Prostate gland (tissue), 2 donors: Measurements from ENCODE around the gene FARS2. TPM values are rescaled to one million over a fixed set of nuclear protein-coding genes. Genes with fewer than 3 reads are reported as not detected.

Source experiments
- DNase-seq: peaks from one replicate; pipeline ENCODE4 v3.0.0-alpha.2; 2019; ENCODE audit warnings: low spot score
- H3K27ac ChIP-seq, 2 donors: fragments of 200-600 bp; sonication (generic); 2 replicates each; pipeline ENCODE4 v1.5.1; 2017 to 2019
- H3K27me3 ChIP-seq: fragments of 200-600 bp; sonication (generic); replicated peaks from 2 replicates; pipeline ENCODE4 v1.5.1; 2019; ENCODE audit not compliant: insufficient read depth
- H3K36me3 ChIP-seq, 2 donors: fragments of 200-600 bp; sonication (generic); 1 replicate in 1 of 2; 2 replicates in 1 of 2; pipeline versions ENCODE4 v1.5.1 to v1.8.1; 2017 to 2019
- H3K4me1 ChIP-seq: fragments of 200-600 bp; sonication (generic); replicated peaks from 2 replicates; pipeline ENCODE4 v1.5.1; 2019
- H3K4me3 ChIP-seq, 2 donors: fragments of 200-600 bp; sonication (generic); 2 replicates each; pipeline ENCODE4 v1.5.1; 2017 to 2019
- H3K9me3 ChIP-seq: fragments of 200-600 bp; sonication (generic); 2 replicates; pipeline ENCODE4 v1.5.1; 2017
- CTCF ChIP-seq, 4 experiments: fragments of 200-600 bp in 2 of 4; fragments of 450-650 bp in 2 of 4; sonication (generic) in 2 of 4; IDR thresholded peaks; 1 replicate in 3 of 4; 2 replicates in 1 of 4; pipeline ENCODE4 v1.5.1; 2016 to 2019; ENCODE audit warnings: antibody characterized with exemption in 4 of 4, mild to moderate bottlenecking in 2 of 4, moderate library complexity in 2 of 4
- POLR2A ChIP-seq: fragments of 450-650 bp; IDR thresholded peaks from one replicate; pipeline ENCODE4 v1.6.1; 2016; ENCODE audit warnings: antibody characterized with exemption, mild to moderate bottlenecking
- POLR2AphosphoS5 ChIP-seq: sonication (generic); formaldehyde crosslinking; IDR thresholded peaks from one replicate; pipeline ENCODE4 v1.6.1; 2017; ENCODE audit warnings: antibody characterized with exemption
- WGBS: methylation state at CpG from one replicate; pipeline ENCODE4 v1.1.5; 2018; 5-methylcytosine and 5-hydroxymethylcytosine counted together
- intact Hi-C: fragments of 100-400 bp; cut with DNase I; formaldehyde crosslinking; loops from one replicate; pipeline ENCODE4 v1.14.2; 2022
- total RNA-seq, 2 donors: library from RNA; depleted of rRNA; stranded (reverse); fragments of >200 nt; gene quantifications; one replicate each; pipeline ENCODE4 v1.1.0, GENCODE V29; 2016

FARS2 gene
- total RNA-seq, 2 donors from 2014 or later: 11.6 to 19.5 TPM

DNA sequence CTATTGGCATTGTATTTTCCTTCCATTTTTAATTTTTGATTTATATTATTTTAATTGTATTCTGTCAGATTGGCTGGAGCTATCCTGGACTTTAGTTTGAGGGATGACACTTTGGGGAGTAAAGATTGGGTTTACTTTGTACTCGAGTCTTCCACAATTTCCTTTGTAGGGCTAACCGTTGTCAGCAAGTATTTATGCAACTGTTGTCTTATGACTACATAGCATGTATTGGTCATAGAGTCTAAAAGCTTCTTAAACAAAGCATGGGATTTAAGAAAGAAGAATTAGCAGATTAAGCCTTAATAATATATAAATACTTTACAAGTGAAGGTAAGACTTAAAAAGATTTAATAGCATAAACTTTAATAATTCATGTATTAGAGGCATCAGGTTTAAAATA, 19.6 kb downstream of the FARS2 start:
- Histone ChIP-seq H3K9me3 (no peaks in the 10 kb centered on the region), H3K27me3 (no peaks in the 10 kb centered on the region), H3K4me3 (no peak overlapping the region), H3K36me3 (no peaks in the 10 kb centered on the region), H3K27ac (no peak overlapping the region), H3K4me1 (no peaks in the 10 kb centered on the region)
- TF ChIP-seq CTCF (IDR thresholded peaks at IDR 0.05) (no peak), POLR2AphosphoS5 (no peak), POLR2A (no peak)
- 67% methylated on average over 2 of the region's 2 CpGs for WGBS
- intact Hi-C loops: no loop called here
- no peak for DNase-seq

DNA sequence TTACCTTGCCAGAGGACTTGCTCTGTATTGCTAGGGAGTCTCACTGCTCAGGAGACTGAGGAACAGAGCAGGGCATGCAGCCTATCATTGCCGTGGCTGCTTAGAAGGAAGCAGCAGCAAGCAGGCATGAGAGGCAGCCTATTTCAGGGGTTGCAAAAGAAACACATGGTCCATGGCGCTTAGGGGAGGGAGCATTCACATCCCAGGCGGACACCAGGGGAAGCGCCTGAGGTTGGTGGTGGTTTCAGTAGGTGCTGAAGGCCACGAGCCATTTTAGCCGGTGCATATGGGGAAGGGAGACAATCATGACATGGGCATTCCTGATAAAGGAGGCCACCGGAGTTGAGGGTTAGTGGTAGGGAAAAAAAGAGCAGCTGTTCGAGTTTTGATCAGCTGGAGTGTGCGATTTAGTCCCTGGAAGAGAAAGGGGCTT, 20.9 kb downstream of the FARS2 start:
- Histone ChIP-seq H3K4me1 (no peaks in the 10 kb centered on the region), H3K36me3 (no peaks in the 10 kb centered on the region), H3K4me3 (no peak overlapping the region), H3K27ac (no peak overlapping the region), H3K9me3 (no peaks in the 10 kb centered on the region), H3K27me3 (no peaks in the 10 kb centered on the region)
- WGBS: 89% methylated on average over 8 of the region's 9 CpGs
- intact Hi-C loops: no loop called here
- TF ChIP-seq POLR2AphosphoS5 (no peak), POLR2A (no peak), CTCF (IDR thresholded peaks at IDR 0.05) (no peak)
- no peak for DNase-seq

- Histone ChIP-seq H3K4me3 (no peak overlapping the region), H3K27me3 (no peaks in the 10 kb centered on the region), H3K4me1 (no peaks in the 10 kb centered on the region), H3K9me3 (no peaks in the 10 kb centered on the region), H3K36me3 (no peaks in the 10 kb centered on the region), H3K27ac (no peak overlapping the region)
- 92% methylated on average over 6 of the region's 6 CpGs for WGBS
- TF ChIP-seq CTCF (IDR thresholded peaks at IDR 0.05): no peak
- TF ChIP-seq POLR2A: no peak
- TF ChIP-seq POLR2AphosphoS5: no peak
- intact Hi-C loops: no loop called here
- DNase-seq: no peak
Measured at GRCh38 chr6:5285081-5285480, 23.8 kb downstream of the FARS2 start.

- WGBS: 91% methylated on average over 5 of the region's 5 CpGs
- intact Hi-C loops: no loop called here
- Histone ChIP-seq H3K36me3 (no peaks in the 10 kb centered on the region), H3K4me3 (no peak overlapping the region), H3K9me3 (no peaks in the 10 kb centered on the region), H3K4me1 (no peaks in the 10 kb centered on the region), H3K27me3 (no peaks in the 10 kb centered on the region), H3K27ac (no peak overlapping the region)
- no peak for TF ChIP-seq POLR2A
- TF ChIP-seq CTCF (IDR thresholded peaks at IDR 0.05): no peak
- TF ChIP-seq POLR2AphosphoS5: no peak
- DNase-seq: no peak
Measured at GRCh38 chr6:5285526-5285925, 24.2 kb downstream of the FARS2 start.

- DNase-seq: no peak
- TF ChIP-seq POLR2A (no peak), POLR2AphosphoS5 (no peak), CTCF (IDR thresholded peaks at IDR 0.05) (no peak)
- intact Hi-C loops: no loop called here
- Histone ChIP-seq H3K27ac (no peak overlapping the region), H3K4me1 (no peaks in the 10 kb centered on the region), H3K9me3 (no peaks in the 10 kb centered on the region), H3K27me3 (no peaks in the 10 kb centered on the region), H3K36me3 (no peaks in the 10 kb centered on the region), H3K4me3 (no peak overlapping the region)
- WGBS: 96% methylated on average over 7 of the region's 7 CpGs
Measured at GRCh38 chr6:5286780-5287179, 25.5 kb downstream of the FARS2 start.
